ENCODE data around the gene BPTF.
"Not testable (repeated sequence)": the region's sequence is repeated elsewhere in the genome, so short reads cannot be mapped to it uniquely, and the experiment has no call there.

The BPTF gene

GRCh38 chr17:67950945-67951344, 125.6 kb downstream of the BPTF start:
- DNase-seq (ENCODE audit: low read depth, low spot score) = no peak
- Histone ChIP-seq H3K4me3 (no peak overlapping the region), H3K9ac (ENCODE audit: insufficient read length) (no peak overlapping the region), H3K27ac (no peak overlapping the region), H3K9me3 (ENCODE audit: low read depth, low read length) (no peaks in the 10 kb centered on the region), H3K36me3 (ENCODE audit: insufficient read depth, low read length) (peaks cover 45% of the 10 kb centered on the region)
- no peak for TF ChIP-seq FOXP2 (optimal IDR thresholded peaks at IDR 0.05; ENCODE audit: control extremely low read depth, extremely low read length, insufficient read depth)

GRCh38 chr17:67959510-67959909, 134.2 kb downstream of the BPTF start:
- H3K36me3 ChIP-seq (ENCODE audit: insufficient read depth, low read length) = peaks cover 18% of the 10 kb centered on the region
- no peaks in the 10 kb centered on the region for H3K9me3 ChIP-seq (ENCODE audit: low read depth, low read length)
- no peak overlapping the region for H3K9ac ChIP-seq (ENCODE audit: insufficient read length)
- no peak overlapping the region for H3K27ac ChIP-seq
- TF ChIP-seq POLR2AphosphoS5 (IDR thresholded peaks at IDR 0.05; ENCODE audit: borderline replicate concordance, low read depth, low read length) (no peak), FOXP2 (optimal IDR thresholded peaks at IDR 0.05; ENCODE audit: control extremely low read depth, extremely low read length, insufficient read depth) (no peak), EZH2 (IDR thresholded peaks at IDR 0.05) (no peak)
- no peak overlapping the region for H3K4me3 ChIP-seq
- DNase-seq (ENCODE audit: low read depth, low spot score) = no peak

GRCh38 chr17:67960276-67960675, 135.0 kb downstream of the BPTF start:
- not testable (repeated sequence) for DNase-seq (ENCODE audit: low read depth, low spot score); H3K4me3 ChIP-seq; H3K9ac ChIP-seq (ENCODE audit: insufficient read length); H3K9me3 ChIP-seq (ENCODE audit: low read depth, low read length); H3K27ac ChIP-seq
- peaks cover 21% of the 10 kb centered on the region for H3K36me3 ChIP-seq (ENCODE audit: insufficient read depth, low read length)

GRCh38 chr17:67962156-67962555, 136.9 kb downstream of the BPTF start:
- Histone ChIP-seq H3K27ac (peak overlapping the region; percentile 11; the same call in 1 of the 2 replicates), H3K36me3 (ENCODE audit: insufficient read depth, low read length) (peaks cover 32% of the 10 kb centered on the region)
- not testable (repeated sequence) for H3K4me3 ChIP-seq; H3K9me3 ChIP-seq (ENCODE audit: low read depth, low read length); DNase-seq (ENCODE audit: low read depth, low spot score); H3K9ac ChIP-seq (ENCODE audit: insufficient read length)

- not testable (repeated sequence) for H3K4me3 ChIP-seq; H3K9ac ChIP-seq (ENCODE audit: insufficient read length); H3K9me3 ChIP-seq (ENCODE audit: low read depth, low read length); H3K27ac ChIP-seq
- peaks cover 32% of the 10 kb centered on the region for H3K36me3 ChIP-seq (ENCODE audit: insufficient read depth, low read length)
- peak; percentile 35 for DNase-seq (ENCODE audit: low read depth, low spot score)
Observed at GRCh38 chr17:67963145-67963572, 137.9 kb downstream of the BPTF start.

- no peak for TF ChIP-seq FOXP2 (optimal IDR thresholded peaks at IDR 0.05; ENCODE audit: control extremely low read depth, extremely low read length, insufficient read depth)
- TF ChIP-seq POLR2AphosphoS5 (IDR thresholded peaks at IDR 0.05; ENCODE audit: borderline replicate concordance, low read depth, low read length) = no peak
- TF ChIP-seq EZH2 (IDR thresholded peaks at IDR 0.05) = no peak
- peaks cover 34% of the 10 kb centered on the region for H3K36me3 ChIP-seq (ENCODE audit: insufficient read depth, low read length)
- no peaks in the 10 kb centered on the region for H3K9me3 ChIP-seq (ENCODE audit: low read depth, low read length)
- H3K27ac ChIP-seq = no peak overlapping the region
- H3K4me3 ChIP-seq = no peak overlapping the region
- no peak overlapping the region for H3K9ac ChIP-seq (ENCODE audit: insufficient read length)
- no peak for DNase-seq (ENCODE audit: low read depth, low spot score)
Observed at GRCh38 chr17:67970783-67971182, 145.5 kb downstream of the BPTF start.

- TF ChIP-seq EZH2 (IDR thresholded peaks at IDR 0.05) (no peak), POLR2AphosphoS5 (IDR thresholded peaks at IDR 0.05; ENCODE audit: borderline replicate concordance, low read depth, low read length) (no peak), FOXP2 (optimal IDR thresholded peaks at IDR 0.05; ENCODE audit: control extremely low read depth, extremely low read length, insufficient read depth) (no peak)
- Histone ChIP-seq H3K36me3 (ENCODE audit: insufficient read depth, low read length) (peaks cover 27% of the 10 kb centered on the region), H3K4me3 (no peak overlapping the region), H3K9ac (ENCODE audit: insufficient read length) (no peak overlapping the region), H3K27ac (no peak overlapping the region), H3K9me3 (ENCODE audit: low read depth, low read length) (no peaks in the 10 kb centered on the region)
- no peak for DNase-seq (ENCODE audit: low read depth, low spot score)
Observed at GRCh38 chr17:67974185-67974584, 148.9 kb downstream of the BPTF start.

GRCh38 chr17:67974598-67975066, 149.3 kb downstream of the BPTF start:
- no peak for DNase-seq (ENCODE audit: low read depth, low spot score)
- H3K9ac ChIP-seq (ENCODE audit: insufficient read length) = no peak overlapping the region
- H3K4me3 ChIP-seq = no peak overlapping the region
- H3K36me3 ChIP-seq (ENCODE audit: insufficient read depth, low read length) = peaks cover 27% of the 10 kb centered on the region
- H3K27ac ChIP-seq = no peak overlapping the region
- no peaks in the 10 kb centered on the region for H3K9me3 ChIP-seq (ENCODE audit: low read depth, low read length)
- TF ChIP-seq POLR2AphosphoS5 (IDR thresholded peaks at IDR 0.05; ENCODE audit: borderline replicate concordance, low read depth, low read length) (no peak), FOXP2 (optimal IDR thresholded peaks at IDR 0.05; ENCODE audit: control extremely low read depth, extremely low read length, insufficient read depth) (no peak), EZH2 (IDR thresholded peaks at IDR 0.05) (no peak)

GRCh38 chr17:67976306-67976705, 151.0 kb downstream of the BPTF start:
- not testable (repeated sequence) for H3K9me3 ChIP-seq (ENCODE audit: low read depth, low read length); H3K27ac ChIP-seq; DNase-seq (ENCODE audit: low read depth, low spot score); H3K4me3 ChIP-seq; H3K9ac ChIP-seq (ENCODE audit: insufficient read length)
- peaks cover 27% of the 10 kb centered on the region for H3K36me3 ChIP-seq (ENCODE audit: insufficient read depth, low read length)

GRCh38 chr17:67980456-67980855, 155.2 kb downstream of the BPTF start:
- no peak overlapping the region for H3K9ac ChIP-seq (ENCODE audit: insufficient read length)
- TF ChIP-seq FOXP2 (optimal IDR thresholded peaks at IDR 0.05; ENCODE audit: control extremely low read depth, extremely low read length, insufficient read depth) = no peak
- TF ChIP-seq POLR2AphosphoS5 (IDR thresholded peaks at IDR 0.05; ENCODE audit: borderline replicate concordance, low read depth, low read length) = no peak
- no peak for TF ChIP-seq EZH2 (IDR thresholded peaks at IDR 0.05)
- no peak overlapping the region for H3K4me3 ChIP-seq
- H3K9me3 ChIP-seq (ENCODE audit: low read depth, low read length) = no peaks in the 10 kb centered on the region
- H3K36me3 ChIP-seq (ENCODE audit: insufficient read depth, low read length) = peaks cover 10% of the 10 kb centered on the region
- H3K27ac ChIP-seq = 0 out of 2 replicates have a peak overlapping the region, but pooled peaks have one; percentile 7
- no peak for DNase-seq (ENCODE audit: low read depth, low spot score)

GRCh38 chr17:67980883-67981282, 155.6 kb downstream of the BPTF start:
- H3K4me3 ChIP-seq; DNase-seq (ENCODE audit: low read depth, low spot score); H3K36me3 ChIP-seq (ENCODE audit: insufficient read depth, low read length); H3K9me3 ChIP-seq (ENCODE audit: low read depth, low read length); H3K9ac ChIP-seq (ENCODE audit: insufficient read length): not testable (repeated sequence)
- 0 out of 2 replicates have a peak overlapping the region, but pooled peaks have one; percentile 7 for H3K27ac ChIP-seq
